GM12801 (cell line): ENCODE data around the gene SEC11A.

Source experiments
- CTCF ChIP-seq: IDR thresholded peaks from one replicate; pipeline ENCODE4 v1.5.1; 2011; ENCODE audit warnings: control low read depth; ENCODE audit not compliant: insufficient read length; ENCODE audit errors: extremely low read depth

Gene SEC11A

DNA sequence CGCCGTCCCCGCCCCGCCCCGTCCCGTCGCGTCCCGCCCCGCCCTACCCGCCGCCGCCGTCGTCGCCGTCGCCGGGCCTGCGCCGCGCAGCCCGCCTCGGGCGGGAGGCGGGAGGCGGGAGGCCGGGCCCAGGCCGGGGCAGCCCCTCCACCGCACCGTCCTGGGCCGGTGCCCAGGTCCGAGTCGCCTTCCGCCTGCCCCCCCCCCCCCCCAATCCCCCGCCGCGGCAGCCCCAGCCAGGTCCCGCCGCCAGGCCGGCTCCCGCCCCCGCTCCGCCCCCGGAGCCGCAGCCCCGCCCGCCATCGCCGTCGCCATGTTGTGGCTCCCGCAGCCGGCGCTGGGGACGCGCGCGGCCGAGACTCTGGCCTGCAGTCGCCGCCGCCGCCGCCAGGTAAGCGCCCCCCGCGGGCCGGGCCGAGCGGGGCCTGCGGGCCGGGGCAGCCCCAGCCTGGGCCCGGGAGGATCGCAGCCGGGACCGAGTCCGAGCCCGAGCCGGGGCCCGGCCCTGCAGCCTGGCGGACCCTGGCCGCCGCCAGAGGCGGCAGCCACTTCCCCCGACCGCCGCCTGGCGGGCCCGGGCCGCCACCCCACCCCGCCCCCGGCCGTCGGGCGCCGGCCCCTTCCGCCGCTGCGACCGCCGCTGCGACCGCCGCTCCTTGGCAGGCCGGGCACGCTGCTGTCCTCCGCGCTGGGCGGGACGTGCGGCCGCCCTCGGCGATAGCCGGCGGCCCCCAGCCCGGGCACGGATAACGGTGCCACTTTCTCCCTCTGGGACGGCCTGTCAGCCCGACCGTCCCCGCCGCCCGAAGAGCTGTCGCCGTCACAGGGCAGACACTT, 32.6 kb upstream of the SEC11A start, which contains the start of gene ZNF592:
Gene ZNF592 (plus strand): TSS at position 319 of the 837 bp plus-strand sequence. CDS start 34,084 bp downstream, outside the sequence.
- TF ChIP-seq CTCF = no peak

- TF ChIP-seq CTCF = no peak
These were observed 31.7 kb upstream of the SEC11A start for GRCh38 chr15:84747416-84748273.

DNA sequence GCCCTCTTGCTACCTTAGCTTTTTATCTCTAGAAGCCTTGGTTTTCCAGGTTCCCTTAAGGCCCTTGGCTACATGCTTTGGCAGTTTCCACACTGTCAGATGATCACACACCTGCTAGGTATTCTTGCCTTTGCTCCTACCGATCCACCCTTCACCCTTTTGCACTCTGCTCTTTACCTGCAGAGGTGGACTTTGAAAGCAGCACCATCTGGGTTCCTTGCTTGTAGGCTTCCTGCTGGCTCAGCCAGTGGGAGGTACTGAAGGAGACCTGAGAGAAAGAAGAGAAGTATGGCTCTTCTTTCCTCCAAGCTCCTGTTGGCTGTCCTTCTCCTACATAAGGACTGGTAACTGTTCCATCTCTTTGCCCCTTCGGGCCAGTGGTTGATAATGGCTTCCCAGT, 25.2 kb upstream of the SEC11A start:
- TF ChIP-seq CTCF = no peak

DNA sequence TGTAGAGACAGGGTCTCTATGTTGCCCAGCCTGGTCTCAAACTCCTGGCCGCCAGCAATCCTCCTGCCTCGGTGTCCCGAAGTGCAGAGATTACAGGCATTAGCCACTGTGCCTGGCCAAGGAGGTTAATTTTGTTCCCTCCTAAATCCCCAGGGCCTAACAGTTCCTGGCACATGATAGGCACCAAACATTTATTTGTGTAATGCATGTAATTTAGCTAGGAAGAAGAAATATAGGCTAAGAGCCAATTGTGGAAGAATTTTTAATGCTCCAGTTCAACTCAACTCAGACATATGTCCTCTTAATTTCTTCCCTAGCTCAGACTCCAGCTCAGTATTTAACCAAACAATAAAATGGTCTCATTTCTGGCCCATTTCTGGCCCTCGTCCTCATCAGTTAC, 24.8 kb upstream of the SEC11A start:
- TF ChIP-seq CTCF = no peak

- no peak for TF ChIP-seq CTCF
These were observed 21.1 kb upstream of the SEC11A start for GRCh38 chr15:84737005-84737404.

- TF ChIP-seq CTCF = no peak
These were observed 20.4 kb upstream of the SEC11A start for GRCh38 chr15:84736375-84736774.

- TF ChIP-seq CTCF = no peak
These were observed 19.0 kb upstream of the SEC11A start for GRCh38 chr15:84734794-84735479.
